ENCODE measurements around the gene PPP1R12C. TPM values are rescaled to one million over a fixed set of nuclear protein-coding genes. Genes with fewer than 3 reads are reported as not detected.

The PPP1R12C gene
- total and polyA plus RNA-seq, 7 donors = 20.5 to 59.1 (median 28.5) TPM

DNA sequence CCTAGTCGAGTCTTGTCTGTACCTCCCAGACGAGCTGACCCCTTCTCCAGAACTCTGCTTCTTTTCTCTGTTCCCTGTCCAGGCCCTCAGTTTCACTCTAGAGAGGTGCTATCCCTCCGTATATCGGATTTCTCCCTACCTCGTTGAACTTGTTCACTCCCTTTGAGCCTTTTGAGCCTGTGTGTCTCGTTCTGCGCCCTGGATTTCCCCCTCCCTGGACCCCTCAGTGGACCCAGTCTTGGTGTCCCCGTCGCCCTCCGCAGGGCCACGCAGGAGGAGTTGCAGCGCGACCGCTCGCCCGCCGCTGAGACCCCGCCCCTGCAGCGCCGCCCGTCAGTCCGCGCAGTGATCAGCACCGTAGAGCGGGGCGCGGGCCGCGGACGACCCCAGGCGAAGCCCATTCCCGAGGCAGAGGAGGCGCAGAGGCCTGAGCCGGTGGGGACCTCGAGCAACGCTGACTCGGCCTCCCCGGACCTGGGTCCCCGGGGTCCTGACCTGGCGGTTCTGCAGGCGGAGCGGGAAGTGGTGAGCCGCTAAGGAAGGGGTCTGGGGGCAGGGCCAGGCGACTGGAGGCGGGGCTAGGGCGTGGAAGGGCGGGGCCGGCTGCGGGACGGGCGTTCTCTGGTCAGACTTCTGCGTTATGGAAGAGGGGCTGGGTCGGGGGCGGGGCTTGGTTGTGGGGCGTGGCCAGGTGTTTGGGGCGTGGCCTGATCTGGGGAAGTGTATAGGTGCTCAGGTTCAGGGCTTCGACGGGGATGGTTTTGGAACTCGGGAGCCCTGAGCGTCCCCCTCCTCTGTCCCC, 36.3 kb downstream of the PPP1R12C start:
- TF ChIP-seq, protein P1, sequence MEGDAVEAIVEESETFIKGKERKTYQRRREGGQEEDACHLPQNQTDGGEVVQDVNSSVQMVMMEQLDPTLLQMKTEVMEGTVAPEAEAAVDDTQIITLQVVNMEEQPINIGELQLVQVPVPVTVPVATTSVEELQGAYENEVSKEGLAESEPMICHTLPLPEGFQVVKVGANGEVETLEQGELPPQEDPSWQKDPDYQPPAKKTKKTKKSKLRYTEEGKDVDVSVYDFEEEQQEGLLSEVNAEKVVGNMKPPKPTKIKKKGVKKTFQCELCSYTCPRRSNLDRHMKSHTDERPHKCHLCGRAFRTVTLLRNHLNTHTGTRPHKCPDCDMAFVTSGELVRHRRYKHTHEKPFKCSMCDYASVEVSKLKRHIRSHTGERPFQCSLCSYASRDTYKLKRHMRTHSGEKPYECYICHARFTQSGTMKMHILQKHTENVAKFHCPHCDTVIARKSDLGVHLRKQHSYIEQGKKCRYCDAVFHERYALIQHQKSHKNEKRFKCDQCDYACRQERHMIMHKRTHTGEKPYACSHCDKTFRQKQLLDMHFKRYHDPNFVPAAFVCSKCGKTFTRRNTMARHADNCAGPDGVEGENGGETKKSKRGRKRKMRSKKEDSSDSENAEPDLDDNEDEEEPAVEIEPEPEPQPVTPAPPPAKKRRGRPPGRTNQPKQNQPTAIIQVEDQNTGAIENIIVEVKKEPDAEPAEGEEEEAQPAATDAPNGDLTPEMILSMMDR (IDR thresholded peaks at IDR 0.05) = no peak
- Histone ChIP-seq H3K27ac (no peak overlapping the region), H3K4me3 (peak overlapping the region; percentile 66), H3K27me3 (ENCODE audit: insufficient read depth in 3 of 3, low read length in 2 of 3) (peaks cover 0 to 86% (median 39%) of the 10 kb centered on the region in 3 donors), H3K36me3 (ENCODE audit: insufficient read depth in 1 of 2, low read depth in 1 of 2) (no peaks in the 10 kb centered on the region), H3K9me3 (no peaks in the 10 kb centered on the region), H3K4me1 (peaks cover 17% of the 10 kb centered on the region)
- intact Hi-C loops (cut with DNase I) = no loop called here
- ATAC-seq (peak; percentile 51 to 66 (median 57)), DNase-seq (peak; percentile 69 to 84)
- WGBS, 3 donors = 1 to 2% (median 1%) methylated on average over 47 to 60 of the region's 60 CpGs

DNA sequence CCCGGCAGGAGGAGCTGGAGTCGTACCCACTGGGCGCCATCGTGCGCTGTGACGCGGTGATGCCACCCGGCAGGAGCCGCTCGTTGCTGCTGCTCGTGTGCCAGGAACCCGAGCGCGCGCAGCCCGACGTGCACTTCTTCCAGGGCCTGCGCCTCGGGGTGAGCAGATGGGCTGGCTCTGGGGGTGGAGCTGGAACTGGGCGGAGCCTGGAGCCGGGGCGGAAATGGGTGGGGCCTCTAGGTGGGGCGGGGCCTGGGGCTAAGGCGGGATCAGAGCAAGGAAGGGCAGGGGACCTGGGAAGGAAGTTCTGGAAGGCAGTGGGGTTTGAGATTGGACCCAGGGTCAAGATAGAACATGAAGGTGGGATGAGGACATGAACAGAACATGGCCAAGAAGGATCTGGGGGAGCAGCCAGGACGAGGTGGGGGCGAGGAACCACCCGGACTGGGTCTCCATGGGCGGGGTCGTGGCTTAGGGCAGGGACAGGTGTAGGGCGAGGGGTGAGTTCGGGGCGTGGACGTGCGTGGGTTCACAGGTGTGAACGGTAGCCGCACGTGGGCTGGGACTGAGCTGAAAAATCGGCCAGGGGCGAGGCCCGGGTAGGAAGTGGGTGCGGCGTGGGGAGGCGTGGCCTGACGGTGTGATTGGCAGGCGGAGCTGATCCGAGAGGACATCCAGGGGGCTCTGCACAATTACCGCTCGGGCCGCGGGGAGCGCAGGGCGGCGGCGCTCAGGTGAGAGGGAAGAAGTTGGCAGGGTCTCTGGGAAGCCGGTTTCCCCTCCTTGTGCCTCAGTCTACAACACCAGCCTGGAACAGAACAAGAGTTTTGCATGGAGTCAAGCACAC, 37.1 kb downstream of the PPP1R12C start:
- Histone ChIP-seq H3K36me3 (ENCODE audit: insufficient read depth in 1 of 2, low read depth in 1 of 2) (no peaks in the 10 kb centered on the region), H3K4me1 (peaks cover 17% of the 10 kb centered on the region), H3K4me3 (peak overlapping the region; percentile 66), H3K9me3 (no peaks in the 10 kb centered on the region), H3K27me3 (ENCODE audit: insufficient read depth in 3 of 3, low read length in 2 of 3) (peaks cover 0 to 82% (median 35%) of the 10 kb centered on the region in 3 donors), H3K27ac (no peak overlapping the region)
- peak; percentile 71 to 81 (median 77) for ATAC-seq
- TF ChIP-seq, protein P1 (IDR thresholded peaks at IDR 0.05) = no peak
- peak; percentile 60 to 80 for DNase-seq
- WGBS, 3 donors = 2 to 4% (median 3%) methylated on average over 53 to 55 of the region's 55 CpGs
- intact Hi-C loops (cut with DNase I) = no loop called here

DNA sequence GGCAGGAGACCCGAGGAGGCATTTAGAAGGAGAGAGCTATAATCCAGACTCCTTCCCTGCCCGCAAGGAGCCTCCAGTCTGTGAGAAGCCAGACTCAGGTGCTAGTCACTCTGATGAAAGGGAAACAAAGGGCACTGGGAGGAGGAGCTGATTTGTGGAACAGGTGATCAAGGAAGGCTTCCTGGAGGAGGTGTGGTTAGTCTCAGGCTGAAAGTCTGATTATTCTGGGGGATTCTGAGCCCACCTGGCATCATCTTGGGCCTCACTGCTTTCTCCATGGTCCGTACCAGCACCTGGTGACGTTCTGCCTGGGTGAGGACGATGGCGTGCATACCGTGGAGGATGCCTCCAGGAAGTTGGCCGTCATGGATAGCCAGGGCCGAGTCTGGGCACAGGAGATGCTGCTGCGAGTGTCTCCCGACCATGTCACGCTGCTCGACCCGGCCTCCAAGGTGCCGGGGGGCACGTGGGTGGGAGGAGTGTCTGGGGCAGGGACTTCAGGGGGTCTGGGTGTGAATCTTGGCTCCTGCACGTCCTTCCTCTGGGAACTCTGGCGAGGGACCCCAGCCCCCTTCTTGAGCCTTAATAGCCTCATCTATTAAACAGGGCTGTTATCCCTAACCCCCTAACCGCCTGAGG, 37.9 kb downstream of the PPP1R12C start:
- TF ChIP-seq, protein P1 (IDR thresholded peaks at IDR 0.05) = no peak
- ATAC-seq = no peak
- Histone ChIP-seq H3K27me3 (ENCODE audit: insufficient read depth in 3 of 3, low read length in 2 of 3) (peaks cover 0 to 82% (median 32%) of the 10 kb centered on the region in 3 donors), H3K36me3 (ENCODE audit: insufficient read depth in 1 of 2, low read depth in 1 of 2) (no peaks in the 10 kb centered on the region), H3K4me3 (peak overlapping the region; percentile 66), H3K4me1 (peaks cover 17% of the 10 kb centered on the region), H3K27ac (no peak overlapping the region), H3K9me3 (no peaks in the 10 kb centered on the region)
- intact Hi-C loops (cut with DNase I) = no loop called here
- no peak for DNase-seq
- 54 to 58% (median 56%) methylated on average over 19 of the region's 19 CpGs for WGBS, 3 donors

DNA sequence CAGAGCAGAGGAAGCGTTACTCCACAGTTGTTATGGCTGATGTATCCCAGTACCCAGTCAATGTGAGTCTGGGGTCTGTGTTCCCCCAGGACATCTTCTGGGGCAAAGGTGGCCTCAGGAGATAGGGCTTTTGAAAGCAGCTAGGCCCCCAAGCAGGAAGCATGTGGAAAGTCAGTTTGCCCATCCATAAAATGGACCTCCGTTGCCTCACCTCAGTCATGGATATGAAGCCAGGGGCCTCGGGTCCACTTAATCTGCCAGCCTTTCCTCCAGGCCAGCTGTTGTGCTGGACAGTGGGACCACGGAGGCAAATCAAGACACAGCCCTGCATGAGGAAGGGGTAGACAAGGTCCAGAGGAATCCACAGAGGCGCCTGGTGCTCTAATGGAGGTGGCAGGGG, 38.4 kb downstream of the PPP1R12C start:
- WGBS, 3 donors = 39 to 53% (median 50%) methylated on average over 5 of the region's 5 CpGs
- intact Hi-C loops (cut with DNase I) = no loop called here
- Histone ChIP-seq H3K4me1 (peaks cover 17% of the 10 kb centered on the region), H3K27me3 (ENCODE audit: insufficient read depth in 3 of 3, low read length in 2 of 3) (peaks cover 0 to 79% (median 35%) of the 10 kb centered on the region in 3 donors), H3K36me3 (ENCODE audit: insufficient read depth in 1 of 2, low read depth in 1 of 2) (no peaks in the 10 kb centered on the region), H3K9me3 (no peaks in the 10 kb centered on the region), H3K4me3 (no peak overlapping the region), H3K27ac (no peak overlapping the region)
- DNase-seq (no peak), ATAC-seq (no peak)
- TF ChIP-seq, protein P1 (IDR thresholded peaks at IDR 0.05) = no peak
